GM12878 (cell line): ENCODE measurements around the gene LRRN2. TPM values are rescaled to one million over a fixed set of nuclear protein-coding genes. Genes with fewer than 3 reads are reported as not detected.

ENCODE experiments used
- ATAC-seq: fragments of 200-7000 bp; cut with Tn5 transposase; 3 replicates; pipeline ENCODE4 v1.9.1; 2020; ENCODE audit warnings: mild to moderate bottlenecking, moderate library complexity
- BruUV-seq: library from RNA; stranded (reverse); fragments of 400-500 nt; replicated peaks from 2 replicates; lab custom pipeline; 2021; lab: Mats Ljungman, UMichigan
- CTCF ChIA-PET: fragments of 300-600 bp; sonication (Branson Sonifier 250); formaldehyde crosslinking; extraction: SDS; loops from one replicate; lab custom pipeline; 2021; ENCODE audit warnings: inconsistent platforms; lab: Yijun Ruan, JAX
- POLR2A ChIA-PET: fragments of 350-600 bp; formaldehyde crosslinking; extraction: SDS; loops from one replicate; lab custom pipeline; 2021; ENCODE audit warnings: inconsistent platforms; lab: Charles Lee
- RAD21 ChIA-PET: fragments of 300-600 bp; sonication (Branson Sonifier 250); formaldehyde crosslinking; loops from one replicate; lab custom pipeline; 2023; ENCODE audit warnings: antibody characterized with exemption; ENCODE audit not compliant: unreplicated experiment; lab: Charles Lee
- SMC1A ChIA-PET: fragments of 300-600 bp; sonication (Branson Sonifier 250); formaldehyde crosslinking; loops from one replicate; lab custom pipeline; 2023; ENCODE audit not compliant: unreplicated experiment, uncharacterized antibody; lab: Charles Lee
- DNase-seq: peaks from one replicate; pipeline ENCODE4 v3.0.0-alpha.2; 2011; ENCODE audit warnings: low read depth, low spot score
- FAIRE-seq: peaks from 3 replicates; lab custom pipeline; 2011; peaks lifted over from hg19 to GRCh38; lab: Jason Lieb, UNC
- H2AFZ ChIP-seq: 2 replicates; pipeline ENCODE4 v1.6.0; 2011; ENCODE audit warnings: low read depth, low read length, control low read depth; ENCODE audit not compliant: control insufficient read depth
- H3K27ac ChIP-seq: 2 replicates; pipeline ENCODE4 v1.5.1; 2011; ENCODE audit warnings: control low read depth; ENCODE audit not compliant: control insufficient read depth, insufficient read depth
- H3K27me3 ChIP-seq, 2 experiments: replicated peaks in 1 of 2; 2 replicates each; pipeline versions ENCODE4 v1.6.0 to v1.6.1; 2011; ENCODE audit warnings: low read length in 1 of 2; ENCODE audit not compliant: control insufficient read depth in 2 of 2, insufficient read depth in 2 of 2
- H3K36me3 ChIP-seq, 2 experiments: 2 replicates each; pipeline ENCODE4 v1.5.1; 2011; ENCODE audit warnings: low read length in 1 of 2; ENCODE audit not compliant: control insufficient read depth in 2 of 2, insufficient read depth in 2 of 2
- H3K4me1 ChIP-seq: 2 replicates; pipeline ENCODE4 v1.6.1; 2011; ENCODE audit warnings: mild to moderate bottlenecking, low read length, moderate library complexity, mixed read lengths; ENCODE audit not compliant: control insufficient read depth, insufficient read depth
- H3K4me2 ChIP-seq: 2 replicates; pipeline ENCODE4 v1.6.0; 2011; ENCODE audit warnings: control low read depth; ENCODE audit not compliant: control insufficient read depth, insufficient read depth
- H3K4me3 ChIP-seq: fragments of 200-600 bp; sonication (generic); 2 replicates; pipeline ENCODE4 v1.5.1; 2016
- H3K79me2 ChIP-seq: 2 replicates; pipeline ENCODE4 v1.6.0; 2011; ENCODE audit warnings: low read length; ENCODE audit not compliant: control insufficient read depth, insufficient read depth
- H3K9ac ChIP-seq: 2 replicates; pipeline ENCODE4 v1.8.0; 2011; ENCODE audit warnings: low read length, control low read depth, mixed read lengths; ENCODE audit not compliant: control insufficient read depth, insufficient read depth
- H3K9me3 ChIP-seq: replicated peaks from 3 replicates; pipeline ENCODE4 v1.5.1; 2011; ENCODE audit warnings: mild to moderate bottlenecking, low read length; ENCODE audit not compliant: control insufficient read depth, insufficient read depth
- H4K20me1 ChIP-seq: 2 replicates; pipeline ENCODE4 v1.6.0; 2011; ENCODE audit not compliant: control insufficient read depth, insufficient read depth
- BACH1 ChIP-seq: fragments of 450-650 bp; IDR thresholded peaks from 2 replicates; pipeline ENCODE4 v1.6.1; 2017; ENCODE audit warnings: mild to moderate bottlenecking, borderline replicate concordance
- CHD4 ChIP-seq: fragments of 200-600 bp; sonication (generic); IDR thresholded peaks from 2 replicates; pipeline ENCODE4 v1.6.1; 2016; ENCODE audit warnings: mild to moderate bottlenecking
- JUND ChIP-seq: IDR thresholded peaks from 2 replicates; pipeline ENCODE4 v1.6.1; 2012; ENCODE audit warnings: low read depth, mild to moderate bottlenecking, low read length, improper control_type of control experiment, moderate library complexity
- MYC ChIP-seq: IDR thresholded peaks from 2 replicates; pipeline ENCODE4 v1.6.1; 2011; ENCODE audit warnings: mild to moderate bottlenecking, low read length, moderate library complexity, inconsistent platforms; ENCODE audit not compliant: insufficient read depth, insufficient replicate concordance, insufficient read length, severe bottlenecking
- POU2F2 ChIP-seq: IDR thresholded peaks from 3 replicates; pipeline ENCODE4 v1.6.1; 2011; ENCODE audit warnings: low read depth, mild to moderate bottlenecking, low read length, borderline replicate concordance
- RAD21 ChIP-seq: IDR thresholded peaks from 2 replicates; pipeline ENCODE4 v1.6.1; 2011; ENCODE audit warnings: mild to moderate bottlenecking, low read depth, low read length, moderate library complexity; ENCODE audit not compliant: insufficient read depth
- ZNF622 ChIP-seq: fragments of 450-650 bp; IDR thresholded peaks from 2 replicates; pipeline ENCODE4 v1.6.1; 2017; ENCODE audit warnings: mild to moderate bottlenecking, inconsistent platforms
- WGBS: methylation state at CpG from one replicate; pipeline ENCODE4 v1.1.6; 2016; ENCODE audit warnings: low lambda C conversion rate; ENCODE audit not compliant: insufficient replicate concordance, insufficient coverage; ENCODE audit errors: missing lambda C conversion rate; 5-methylcytosine and 5-hydroxymethylcytosine counted together
- in situ Hi-C: fragments of 300-500 bp; cut with MboI; formaldehyde crosslinking; loops from 9 replicates; pipeline ENCODE4 v1.14.3; 2018; ENCODE audit warnings: mixed read lengths
- intact Hi-C: fragments of 100-400 bp; cut with micrococcal nuclease; formaldehyde crosslinking; loops from one replicate; pipeline ENCODE4 v1.14.2; 2022; ENCODE audit not compliant: unreplicated experiment
- polyA plus RNA-seq, 11 experiments: library from polyadenylated mRNA; depleted of rRNA in 4 of 11; unstranded in 6 of 11; stranded (reverse) in 5 of 11; fragments of >200 nt; fragmentation: Nextera tagmentation in 4 of 11; fragmentation: Illumina TruSeq in 1 of 11; extraction: Ambion mirVana in 4 of 11; extraction: Trizol in 1 of 11; gene quantifications; 1 replicate in 1 of 11; 2 replicates in 10 of 11; pipeline versions ENCODE4 v1.2.1 to v1.2.3, GENCODE V29; 2011 to 2016; ENCODE audit warnings: inconsistent platforms in 2 of 11, missing spikeins in 2 of 11, low read depth in 1 of 11
- total RNA-seq, 4 experiments: library from RNA; depleted of rRNA in 3 of 4; stranded (reverse); fragments of >200 nt in 3 of 4; fragmentation: Illumina TruSeq in 1 of 4; extraction: Trizol in 1 of 4; gene quantifications; 2 replicates each; pipeline versions ENCODE4 v1.2.1 to v1.2.3, GENCODE V29; 2013 to 2021
- TF ChIP-seq, protein P1 (sequence below): fragments of 450-650 bp; formaldehyde crosslinking; IDR thresholded peaks from 2 replicates; pipeline ENCODE4 v1.5.0; 2022; ENCODE audit warnings: mild to moderate bottlenecking, missing genetic modification characterization

The LRRN2 gene
- total and polyA plus RNA-seq, 10 of the 15 experiments (the other 5 are each of a cell fraction or from before 2014, with no cell fraction given) = not detected

DNA sequence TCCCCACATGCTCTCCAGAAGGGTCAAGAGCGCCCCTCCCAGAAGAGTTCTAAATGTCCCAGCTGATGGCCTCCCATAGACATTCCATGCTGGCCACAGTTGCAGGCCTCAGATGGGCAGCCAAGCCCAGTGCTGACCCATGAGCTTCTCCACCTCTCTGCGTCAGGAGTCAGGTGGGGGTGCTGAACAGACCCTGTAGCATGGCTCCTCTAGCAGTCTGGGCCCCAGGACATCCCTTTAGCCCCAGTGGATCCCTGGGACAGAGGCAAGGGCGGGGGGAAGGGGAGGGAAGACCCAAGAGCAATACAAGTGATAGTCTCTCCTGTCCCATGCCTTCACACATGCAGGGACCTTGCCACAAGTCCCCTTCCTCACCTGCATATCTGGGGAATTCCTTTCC, 56.7 kb downstream of the LRRN2 start:
- 0% methylated on average over 3 of the region's 3 CpGs for WGBS
- ChIA-PET CTCF (interaction anchor here (0.9 to 2.6 kb wide), 2 partner anchors 12 to 135 kb away, joined by 3 to 7 read pairs; no protein-coding TSS in a partner anchor), RAD21 (interaction anchor here (0.7 kb wide), 1 partner anchor 232 kb away, joined by 3 read pairs; no protein-coding TSS in a partner anchor), SMC1A (no interaction called here), POLR2A (no interaction called here)
- no peak overlapping the region for H3K4me3 ChIP-seq
- no peak overlapping the region for H2AFZ ChIP-seq
- no peak overlapping the region for H3K4me2 ChIP-seq
- TF ChIP-seq MYC (no peak), ZNF622 (no peak), POU2F2 (no peak), JUND (no peak), CHD4 (no peak), RAD21 (no peak), BACH1 (no peak)
- TF ChIP-seq, protein P1, sequence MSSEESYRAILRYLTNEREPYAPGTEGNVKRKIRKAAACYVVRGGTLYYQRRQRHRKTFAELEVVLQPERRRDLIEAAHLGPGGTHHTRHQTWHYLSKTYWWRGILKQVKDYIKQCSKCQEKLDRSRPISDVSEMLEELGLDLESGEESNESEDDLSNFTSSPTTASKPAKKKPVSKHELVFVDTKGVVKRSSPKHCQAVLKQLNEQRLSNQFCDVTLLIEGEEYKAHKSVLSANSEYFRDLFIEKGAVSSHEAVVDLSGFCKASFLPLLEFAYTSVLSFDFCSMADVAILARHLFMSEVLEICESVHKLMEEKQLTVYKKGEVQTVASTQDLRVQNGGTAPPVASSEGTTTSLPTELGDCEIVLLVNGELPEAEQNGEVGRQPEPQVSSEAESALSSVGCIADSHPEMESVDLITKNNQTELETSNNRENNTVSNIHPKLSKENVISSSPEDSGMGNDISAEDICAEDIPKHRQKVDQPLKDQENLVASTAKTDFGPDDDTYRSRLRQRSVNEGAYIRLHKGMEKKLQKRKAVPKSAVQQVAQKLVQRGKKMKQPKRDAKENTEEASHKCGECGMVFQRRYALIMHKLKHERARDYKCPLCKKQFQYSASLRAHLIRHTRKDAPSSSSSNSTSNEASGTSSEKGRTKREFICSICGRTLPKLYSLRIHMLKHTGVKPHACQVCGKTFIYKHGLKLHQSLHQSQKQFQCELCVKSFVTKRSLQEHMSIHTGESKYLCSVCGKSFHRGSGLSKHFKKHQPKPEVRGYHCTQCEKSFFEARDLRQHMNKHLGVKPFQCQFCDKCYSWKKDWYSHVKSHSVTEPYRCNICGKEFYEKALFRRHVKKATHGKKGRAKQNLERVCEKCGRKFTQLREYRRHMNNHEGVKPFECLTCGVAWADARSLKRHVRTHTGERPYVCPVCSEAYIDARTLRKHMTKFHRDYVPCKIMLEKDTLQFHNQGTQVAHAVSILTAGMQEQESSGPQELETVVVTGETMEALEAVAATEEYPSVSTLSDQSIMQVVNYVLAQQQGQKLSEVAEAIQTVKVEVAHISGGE (CRISPR knock-in tag) = no peak
- DNase-seq = no peak
- H3K79me2 ChIP-seq = no peaks in the 10 kb centered on the region
- in situ Hi-C loops (no loop called here), intact Hi-C loops (no loop called here)
- no peak overlapping the region for H3K9ac ChIP-seq
- no peaks in the 10 kb centered on the region for H4K20me1 ChIP-seq
- BruUV-seq = no TSS peak
- no peaks in the 10 kb centered on the region for H3K9me3 ChIP-seq
- H3K27ac ChIP-seq = no peak overlapping the region
- ATAC-seq = no peak
- H3K36me3 ChIP-seq = no peaks in the 10 kb centered on the region
- H3K27me3 ChIP-seq = peaks cover 0 to 3% of the 10 kb centered on the region in 2 experiments; a peak in 3 of 4 replicates
- FAIRE-seq = no peak
- no peaks in the 10 kb centered on the region for H3K4me1 ChIP-seq
